CD14-positive monocyte (primary cell): ENCODE measurements around the gene DEFB110. TPM values are rescaled to one million over a fixed set of nuclear protein-coding genes. Genes with fewer than 3 reads are reported as not detected.

ENCODE experiments used
- DNase-seq, 3 donors: peaks; one replicate each; pipeline ENCODE4 v3.0.0-alpha.2; 2011 to 2022
- H2AFZ ChIP-seq: 2 replicates; pipeline ENCODE4 v1.6.0; 2012; ENCODE audit warnings: mild to moderate bottlenecking, low read depth, low read length, inconsistent platforms; ENCODE audit not compliant: insufficient read depth, poor library complexity, severe bottlenecking
- H3K27ac ChIP-seq, 2 donors: 1 replicate in 1 of 2; 2 replicates in 1 of 2; pipeline ENCODE4 v1.5.1; 2012 to 2013; ENCODE audit warnings: low read length in 2 of 2, control low read depth in 1 of 2, inconsistent platforms in 1 of 2, low read depth in 1 of 2, mild to moderate bottlenecking in 1 of 2
- H3K27me3 ChIP-seq, 2 donors: one replicate each; pipeline versions ENCODE4 v1.6.0 to v1.6.1; 2011 to 2013; ENCODE audit warnings: low read length in 2 of 2; ENCODE audit not compliant: control insufficient read depth in 2 of 2, insufficient read depth in 2 of 2
- H3K36me3 ChIP-seq, 2 donors: replicated peaks in 1 of 2; 1 replicate in 1 of 2; 2 replicates in 1 of 2; pipeline versions ENCODE4 v1.5.1 to v1.6.1; 2012 to 2013; ENCODE audit warnings: low read length in 2 of 2, control low read depth in 1 of 2, inconsistent platforms in 1 of 2, mild to moderate bottlenecking in 1 of 2; ENCODE audit not compliant: insufficient read depth in 2 of 2, control insufficient read depth in 1 of 2
- H3K4me1 ChIP-seq, 2 donors: 1 replicate in 1 of 2; 2 replicates in 1 of 2; pipeline versions ENCODE4 v1.5.1 to v1.6.1; 2012 to 2013; ENCODE audit warnings: low read length in 2 of 2, control low read depth in 1 of 2, inconsistent platforms in 1 of 2, mild to moderate bottlenecking in 1 of 2, moderate library complexity in 1 of 2; ENCODE audit not compliant: insufficient read depth in 2 of 2, control insufficient read depth in 1 of 2
- H3K4me2 ChIP-seq: replicated peaks from 2 replicates; pipeline ENCODE3; 2012; ENCODE audit warnings: low read length, moderate library complexity, mild to moderate bottlenecking; ENCODE audit not compliant: poor library complexity, severe bottlenecking; ENCODE audit errors: extremely low read depth
- H3K4me3 ChIP-seq, 3 experiments: fragments of 200-600 bp in 1 of 3; sonication (generic) in 1 of 3; replicated peaks in 1 of 3; 1 replicate in 2 of 3; 2 replicates in 1 of 3; pipeline ENCODE4 v1.5.1; 2011 to 2013; ENCODE audit warnings: low read length in 3 of 3, mild to moderate bottlenecking in 3 of 3, control low read depth in 2 of 3, low read depth in 2 of 3, inconsistent platforms in 1 of 3, moderate library complexity in 1 of 3
- H3K79me2 ChIP-seq: 2 replicates; pipeline ENCODE4 v1.6.0; 2012; ENCODE audit warnings: mild to moderate bottlenecking, control low read depth, inconsistent platforms, low read length, moderate library complexity; ENCODE audit not compliant: insufficient read depth
- H3K9ac ChIP-seq: 2 replicates; pipeline ENCODE4 v1.6.0; 2017; ENCODE audit warnings: low read length, mild to moderate bottlenecking; ENCODE audit not compliant: insufficient read depth, poor library complexity, severe bottlenecking
- H3K9me3 ChIP-seq, 2 donors: replicated peaks in 1 of 2; 1 replicate in 1 of 2; 2 replicates in 1 of 2; pipeline versions ENCODE4 v1.5.1 to v1.6.1; 2012 to 2013; ENCODE audit warnings: low read length in 2 of 2, control low read depth in 1 of 2; ENCODE audit not compliant: control insufficient read depth in 1 of 2, insufficient read depth in 1 of 2
- H4K20me1 ChIP-seq: 2 replicates; pipeline ENCODE4 v1.6.0; 2012; ENCODE audit warnings: mild to moderate bottlenecking, low read length, control low read depth, moderate library complexity; ENCODE audit not compliant: insufficient read depth
- H3K27ac Mint-ChIP-seq, 7 donors: one replicate each; pipeline ENCODE4 v1.8.0; 2020; ENCODE audit warnings: mild to moderate bottlenecking in 7 of 7, mixed read lengths in 7 of 7, moderate library complexity in 6 of 7, inconsistent platforms in 2 of 7
- H3K27me3 Mint-ChIP-seq, 3 donors: one replicate each; pipeline ENCODE4 v1.8.0; 2021 to 2022; ENCODE audit warnings: low read depth in 3 of 3, mild to moderate bottlenecking in 3 of 3, mixed read lengths in 3 of 3, moderate library complexity in 3 of 3, inconsistent platforms in 1 of 3
- H3K36me3 Mint-ChIP-seq, 2 donors: one replicate each; pipeline ENCODE4 v1.8.0; 2020; ENCODE audit warnings: mixed read lengths in 2 of 2, inconsistent platforms in 1 of 2, mild to moderate bottlenecking in 1 of 2
- H3K4me1 Mint-ChIP-seq: one replicate; pipeline ENCODE4 v1.8.0; 2020; ENCODE audit warnings: mild to moderate bottlenecking, mixed read lengths
- H3K4me3 Mint-ChIP-seq, 2 donors: one replicate each; pipeline ENCODE4 v1.8.0; 2020; ENCODE audit warnings: mild to moderate bottlenecking in 2 of 2, mixed read lengths in 2 of 2, moderate library complexity in 1 of 2
- H3K9me3 Mint-ChIP-seq, 7 donors: one replicate each; pipeline ENCODE4 v1.8.0; 2020 to 2022; ENCODE audit warnings: mixed read lengths in 7 of 7, mild to moderate bottlenecking in 6 of 7, moderate library complexity in 6 of 7, inconsistent platforms in 2 of 7
- WGBS: methylation state at CpG from one replicate; pipeline ENCODE4 v1.1.5; 2013; ENCODE audit warnings: missing lambda C conversion rate; ENCODE audit not compliant: insufficient coverage; 5-methylcytosine and 5-hydroxymethylcytosine counted together
- intact Hi-C, 2 donors: fragments of 100-400 bp; cut with micrococcal nuclease; formaldehyde crosslinking; loops; one replicate each; pipeline versions ENCODE4 v1.15.0 to v1.15.1; 2023
- polyA plus RNA-seq, 3 donors: library from polyadenylated mRNA; depleted of rRNA in 1 of 3; unstranded in 2 of 3; stranded (reverse) in 1 of 3; fragments of 300-500 nt in 2 of 3; fragments of >200 nt in 1 of 3; fragmentation: Illumina TruSeq in 2 of 3; gene quantifications; 1 replicate in 2 of 3; 2 replicates in 1 of 3; pipeline ENCODE4 v1.2.3, GENCODE V29; 2012 to 2021
- TF ChIP-seq, protein P1 (sequence below): fragments of 200-600 bp; IDR thresholded peaks from one replicate; pipeline ENCODE4 v1.8.0; 2022; ENCODE audit warnings: antibody characterized with exemption, mild to moderate bottlenecking

Gene DEFB110
- polyA plus RNA-seq, 3 donors: not detected

DNA sequence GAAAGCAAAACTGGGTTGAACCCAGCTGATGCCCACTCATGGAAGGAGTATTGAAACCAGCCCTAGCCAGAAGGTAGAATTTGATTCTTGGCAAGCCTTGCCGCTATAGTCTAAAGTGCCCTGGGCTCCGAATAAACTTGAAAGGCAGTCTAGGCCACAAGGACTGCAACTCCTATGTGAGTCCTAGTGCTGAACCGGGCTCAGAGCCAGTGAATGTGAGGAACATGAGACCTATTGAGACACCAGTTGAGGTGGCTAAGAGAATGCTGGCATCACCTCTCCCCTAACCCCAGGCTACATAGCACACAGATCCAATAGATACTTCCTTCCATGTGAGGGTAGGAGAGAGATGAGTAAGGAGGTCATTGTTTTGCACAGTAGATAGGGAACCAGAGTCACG lies 3.5 kb upstream of the DEFB110 start:
- Mint-ChIP-seq H3K4me1 (no peaks in the 10 kb centered on the region), H3K4me3 (no peak overlapping the region), H3K9me3 (peaks cover 0 to 3% (median 1%) of the 10 kb centered on the region in 7 donors), H3K27me3 (peaks cover 0 to 3% (median 0%) of the 10 kb centered on the region in 3 donors), H3K36me3 (no peaks in the 10 kb centered on the region), H3K27ac (no peak overlapping the region)
- no peaks in the 10 kb centered on the region for H3K36me3 ChIP-seq
- TF ChIP-seq, protein P1, sequence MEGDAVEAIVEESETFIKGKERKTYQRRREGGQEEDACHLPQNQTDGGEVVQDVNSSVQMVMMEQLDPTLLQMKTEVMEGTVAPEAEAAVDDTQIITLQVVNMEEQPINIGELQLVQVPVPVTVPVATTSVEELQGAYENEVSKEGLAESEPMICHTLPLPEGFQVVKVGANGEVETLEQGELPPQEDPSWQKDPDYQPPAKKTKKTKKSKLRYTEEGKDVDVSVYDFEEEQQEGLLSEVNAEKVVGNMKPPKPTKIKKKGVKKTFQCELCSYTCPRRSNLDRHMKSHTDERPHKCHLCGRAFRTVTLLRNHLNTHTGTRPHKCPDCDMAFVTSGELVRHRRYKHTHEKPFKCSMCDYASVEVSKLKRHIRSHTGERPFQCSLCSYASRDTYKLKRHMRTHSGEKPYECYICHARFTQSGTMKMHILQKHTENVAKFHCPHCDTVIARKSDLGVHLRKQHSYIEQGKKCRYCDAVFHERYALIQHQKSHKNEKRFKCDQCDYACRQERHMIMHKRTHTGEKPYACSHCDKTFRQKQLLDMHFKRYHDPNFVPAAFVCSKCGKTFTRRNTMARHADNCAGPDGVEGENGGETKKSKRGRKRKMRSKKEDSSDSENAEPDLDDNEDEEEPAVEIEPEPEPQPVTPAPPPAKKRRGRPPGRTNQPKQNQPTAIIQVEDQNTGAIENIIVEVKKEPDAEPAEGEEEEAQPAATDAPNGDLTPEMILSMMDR: no peak
- no peak for DNase-seq
- no peak overlapping the region for H3K9ac ChIP-seq
- H3K9me3 ChIP-seq: no peaks in the 10 kb centered on the region
- WGBS: 100% methylated on average over 2 of the region's 4 CpGs
- H4K20me1 ChIP-seq: no peaks in the 10 kb centered on the region
- H2AFZ ChIP-seq: no peak overlapping the region
- H3K4me1 ChIP-seq: no peaks in the 10 kb centered on the region
- intact Hi-C loops: no loop called here
- H3K4me2 ChIP-seq: no peak overlapping the region
- no peaks in the 10 kb centered on the region for H3K79me2 ChIP-seq
- H3K27ac ChIP-seq: no peak overlapping the region
- no peaks in the 10 kb centered on the region for H3K27me3 ChIP-seq
- H3K4me3 ChIP-seq: no peak overlapping the region

DNA sequence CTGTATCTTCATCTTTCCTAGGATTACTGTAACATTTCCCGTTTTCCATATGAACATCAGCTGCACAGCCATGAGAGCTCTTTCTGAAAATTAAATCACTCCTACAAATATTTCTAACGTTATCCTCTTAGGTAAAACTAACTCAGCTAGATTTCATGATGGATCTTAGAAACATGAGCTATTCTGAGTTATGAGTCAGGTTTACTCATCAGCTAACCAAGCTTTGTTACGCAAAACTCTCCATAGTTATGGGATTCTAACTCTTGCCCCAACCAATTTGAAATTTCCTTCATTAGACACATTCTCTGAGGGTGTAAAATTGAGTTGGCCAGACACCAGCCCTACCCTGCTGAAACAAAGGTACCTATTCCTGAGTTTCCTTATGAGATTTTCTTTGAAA lies 14.0 kb downstream of the DEFB110 start:
- WGBS: 100% methylated on average over 1 of the region's 3 CpGs
- Histone ChIP-seq H3K4me3 (no peak overlapping the region), H3K4me2 (no peak overlapping the region), H3K27me3 (no peaks in the 10 kb centered on the region), H3K27ac (no peak overlapping the region), H3K36me3 (no peaks in the 10 kb centered on the region), H3K9ac (no peak overlapping the region), H3K9me3 (no peaks in the 10 kb centered on the region), H3K4me1 (no peaks in the 10 kb centered on the region), H4K20me1 (no peaks in the 10 kb centered on the region), H2AFZ (no peak overlapping the region), H3K79me2 (no peaks in the 10 kb centered on the region)
- intact Hi-C loops: no loop called here
- Mint-ChIP-seq H3K27me3 (no peaks in the 10 kb centered on the region), H3K36me3 (no peaks in the 10 kb centered on the region), H3K27ac (no peak overlapping the region), H3K9me3 (peaks cover 0 to 2% (median 0%) of the 10 kb centered on the region in 7 donors), H3K4me3 (no peak overlapping the region), H3K4me1 (no peaks in the 10 kb centered on the region)
- TF ChIP-seq, protein P1: no peak
- DNase-seq: no peak
